MCF 10A (cell line): ENCODE results near the gene COASY. TPM values are rescaled to one million over a fixed set of nuclear protein-coding genes. Genes with fewer than 3 reads are reported as not detected.

Experiments used
- Bru-seq: library from RNA; stranded (reverse); fragments of 400-500 nt; gene quantifications from one replicate; lab custom pipeline; 2021; lab: Mats Ljungman, UMichigan
- BruChase-seq, 2 experiments: library from RNA; stranded (reverse); fragments of 400-500 nt; gene quantifications; one replicate each; lab custom pipeline; 2021; lab: Mats Ljungman, UMichigan
- BruUV-seq: library from RNA; stranded (reverse); fragments of 400-500 nt; replicated peaks from 2 replicates; lab custom pipeline; 2021; lab: Mats Ljungman, UMichigan
- CTCF ChIA-PET: fragments of 300-600 bp; sonication (Branson Sonifier 250); formaldehyde crosslinking; extraction: SDS; loops from one replicate; lab custom pipeline; 2021; ENCODE audit warnings: antibody characterized with exemption, inconsistent platforms; lab: Yijun Ruan, JAX
- POLR2A ChIA-PET: fragments of 300-600, 350-650 bp; sonication (Branson Sonifier 250); formaldehyde crosslinking; extraction: SDS; loops from one replicate; lab custom pipeline; 2020; ENCODE audit warnings: antibody characterized with exemption, inconsistent platforms; lab: Yijun Ruan, JAX
- DNase-seq: peaks from one replicate; pipeline ENCODE4 v3.0.0-alpha.2; 2018; ENCODE audit not compliant: unreplicated experiment
- H3K27ac Mint-ChIP-seq: one replicate; pipeline ENCODE4 v1.8.0; 2022; ENCODE audit warnings: mild to moderate bottlenecking, low read depth, mixed read lengths; ENCODE audit not compliant: unreplicated experiment
- H3K27me3 Mint-ChIP-seq: one replicate; pipeline ENCODE4 v1.8.0; 2022; ENCODE audit warnings: mixed read lengths; ENCODE audit not compliant: insufficient read depth, unreplicated experiment
- H3K36me3 Mint-ChIP-seq: one replicate; pipeline ENCODE4 v1.8.0; 2022; ENCODE audit warnings: mild to moderate bottlenecking, moderate library complexity, mixed read lengths; ENCODE audit not compliant: insufficient read depth, unreplicated experiment
- H3K4me1 Mint-ChIP-seq: one replicate; pipeline ENCODE4 v1.8.0; 2022; ENCODE audit warnings: mixed read lengths; ENCODE audit not compliant: insufficient read depth, unreplicated experiment
- H3K4me3 Mint-ChIP-seq: one replicate; pipeline ENCODE4 v1.8.0; 2022; ENCODE audit warnings: mild to moderate bottlenecking, moderate library complexity, mixed read lengths; ENCODE audit not compliant: unreplicated experiment
- H3K9me3 Mint-ChIP-seq: one replicate; pipeline ENCODE4 v1.8.0; 2022; ENCODE audit warnings: mixed read lengths; ENCODE audit not compliant: unreplicated experiment
- intact Hi-C: fragments of 100-400 bp; cut with micrococcal nuclease; formaldehyde crosslinking; loops from 2 replicates; pipeline ENCODE4 v1.14.1; 2022
- long read RNA-seq: library from polyadenylated mRNA; stranded (forward); transcript quantifications from one replicate; pipeline ENCODE4 v2.0.0, GENCODE V29; 2022
- total RNA-seq: library from RNA; stranded (reverse); gene quantifications from 2 replicates; pipeline ENCODE4 v1.2.3, GENCODE V29; 2022
- TF ChIP-seq, protein P1 (sequence below): fragments of 200-600 bp; IDR thresholded peaks from one replicate; pipeline ENCODE4 v1.8.0; 2022; ENCODE audit warnings: antibody characterized with exemption, mild to moderate bottlenecking; ENCODE audit not compliant: unreplicated experiment

COASY gene
- total RNA-seq (82.6 and 89.2 TPM in 2 replicates), Bru-seq, nascent RNA (percentile 78 among the genes with signal in this experiment), BruChase-seq, experiment 1, labeled RNA remaining after a 6-hour chase (percentile 96 among the genes with signal in this experiment), BruChase-seq, experiment 2, labeled RNA remaining after a 2-hour chase (percentile 90 among the genes with signal in this experiment)
- long read RNA-seq, transcript COASY-202 (10 exons, 2,071 nt) = minor isoform, 60 of 218 reads
- long read RNA-seq, transcript COASY-201 (9 exons, 2,458 nt) = major isoform, 112 of 218 reads
- long read RNA-seq, partial matches to known transcripts = 19 of 218 reads
- long read RNA-seq, other reads (novel, unspliced or antisense) = 22 of 218 reads

DNA sequence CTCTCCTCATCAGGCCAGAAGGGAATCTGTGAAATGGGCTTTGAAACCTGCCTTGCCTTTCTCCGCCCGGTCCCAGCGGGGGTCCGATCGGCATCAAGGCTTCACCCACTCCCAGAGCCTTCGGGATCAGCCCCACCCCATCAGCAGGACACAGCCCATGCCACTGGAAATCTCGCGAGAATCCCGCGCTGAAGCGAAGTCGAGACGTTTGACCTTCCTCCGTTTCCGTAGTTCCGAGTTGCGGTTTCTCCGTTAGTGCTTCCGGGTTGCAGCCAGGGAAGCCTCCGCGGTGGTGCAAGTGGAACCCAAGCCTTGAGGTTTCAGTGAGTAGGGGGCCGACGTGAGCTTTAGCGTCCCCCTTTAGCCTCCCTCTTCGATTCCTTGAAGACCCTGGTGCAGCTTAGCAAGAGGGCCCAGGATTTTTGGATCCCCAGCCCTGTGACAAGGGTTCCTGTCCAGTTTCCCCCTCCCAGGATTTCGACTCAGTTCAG, at the start of gene COASY:
TSS of gene COASY (plus strand) at position 252 of the 491 bp plus-strand sequence. CDS start 475 bp downstream, outside the sequence.
- POLR2A ChIA-PET = interaction anchor here (1.4 to 2.5 kb wide), 4 partner anchors 15 to 114 kb away, joined by 3 to 22 read pairs (median 14); partner anchors contain the start of genes NAGLU, PLEKHH3 and PSMC3IP
- peaks cover 23% of the 10 kb centered on the region for H3K36me3 Mint-ChIP-seq
- BruUV-seq = no TSS peak

DNA sequence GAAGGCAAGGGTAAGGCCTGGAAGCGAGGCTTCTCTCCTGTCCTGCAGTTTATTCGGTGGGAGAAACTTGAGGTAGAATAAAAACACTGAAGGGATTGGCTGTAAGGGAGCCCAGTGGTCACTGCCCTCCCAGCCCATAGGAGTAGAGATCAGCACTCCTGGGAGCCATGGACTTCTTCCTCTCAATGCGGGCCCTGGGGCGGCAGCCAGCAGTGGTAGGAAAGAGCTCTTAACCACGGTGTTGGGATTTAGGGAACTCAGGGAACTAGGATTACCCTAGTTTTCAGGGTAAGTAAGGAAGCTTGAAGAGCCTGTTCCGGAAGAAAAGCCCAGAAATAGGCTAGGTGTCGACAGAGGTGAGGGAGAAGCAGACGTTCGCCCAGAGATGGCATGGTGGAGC, 49.7 kb upstream of the COASY start:
- POLR2A ChIA-PET = interaction anchor here (1.2 kb wide), 1 partner anchor 12 kb away, joined by 4 read pairs; no protein-coding TSS in a partner anchor
- TF ChIP-seq, protein P1, sequence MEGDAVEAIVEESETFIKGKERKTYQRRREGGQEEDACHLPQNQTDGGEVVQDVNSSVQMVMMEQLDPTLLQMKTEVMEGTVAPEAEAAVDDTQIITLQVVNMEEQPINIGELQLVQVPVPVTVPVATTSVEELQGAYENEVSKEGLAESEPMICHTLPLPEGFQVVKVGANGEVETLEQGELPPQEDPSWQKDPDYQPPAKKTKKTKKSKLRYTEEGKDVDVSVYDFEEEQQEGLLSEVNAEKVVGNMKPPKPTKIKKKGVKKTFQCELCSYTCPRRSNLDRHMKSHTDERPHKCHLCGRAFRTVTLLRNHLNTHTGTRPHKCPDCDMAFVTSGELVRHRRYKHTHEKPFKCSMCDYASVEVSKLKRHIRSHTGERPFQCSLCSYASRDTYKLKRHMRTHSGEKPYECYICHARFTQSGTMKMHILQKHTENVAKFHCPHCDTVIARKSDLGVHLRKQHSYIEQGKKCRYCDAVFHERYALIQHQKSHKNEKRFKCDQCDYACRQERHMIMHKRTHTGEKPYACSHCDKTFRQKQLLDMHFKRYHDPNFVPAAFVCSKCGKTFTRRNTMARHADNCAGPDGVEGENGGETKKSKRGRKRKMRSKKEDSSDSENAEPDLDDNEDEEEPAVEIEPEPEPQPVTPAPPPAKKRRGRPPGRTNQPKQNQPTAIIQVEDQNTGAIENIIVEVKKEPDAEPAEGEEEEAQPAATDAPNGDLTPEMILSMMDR = no peak
- H3K27ac Mint-ChIP-seq = peak overlapping the region; percentile 46
- no peaks in the 10 kb centered on the region for H3K9me3 Mint-ChIP-seq
- CTCF ChIA-PET = interaction anchor here (0.9 to 1.0 kb wide), 2 partner anchors 106 to 190 kb away, joined by 3 read pairs; no protein-coding TSS in a partner anchor
- no peak overlapping the region for H3K4me3 Mint-ChIP-seq
- no TSS peak for BruUV-seq
- DNase-seq = no peak
- H3K4me1 Mint-ChIP-seq = no peaks in the 10 kb centered on the region
- H3K27me3 Mint-ChIP-seq = no peaks in the 10 kb centered on the region
- intact Hi-C loops = no loop called here
- H3K36me3 Mint-ChIP-seq = peaks cover 23% of the 10 kb centered on the region

More for the DNA sequence above, at the start of gene COASY:
- CTCF ChIA-PET = no interaction called here
- Mint-ChIP-seq H3K9me3 (no peaks in the 10 kb centered on the region), H3K27me3 (no peaks in the 10 kb centered on the region), H3K27ac (peak within 1 kb of the TSS; percentile 96), H3K4me3 (peak within 1 kb of the TSS; percentile 94), H3K4me1 (peaks cover 19% of the 10 kb centered on the region)
- intact Hi-C loops = no loop called here
- peak; percentile 97 for DNase-seq
- TF ChIP-seq, protein P1 = no peak

DNA sequence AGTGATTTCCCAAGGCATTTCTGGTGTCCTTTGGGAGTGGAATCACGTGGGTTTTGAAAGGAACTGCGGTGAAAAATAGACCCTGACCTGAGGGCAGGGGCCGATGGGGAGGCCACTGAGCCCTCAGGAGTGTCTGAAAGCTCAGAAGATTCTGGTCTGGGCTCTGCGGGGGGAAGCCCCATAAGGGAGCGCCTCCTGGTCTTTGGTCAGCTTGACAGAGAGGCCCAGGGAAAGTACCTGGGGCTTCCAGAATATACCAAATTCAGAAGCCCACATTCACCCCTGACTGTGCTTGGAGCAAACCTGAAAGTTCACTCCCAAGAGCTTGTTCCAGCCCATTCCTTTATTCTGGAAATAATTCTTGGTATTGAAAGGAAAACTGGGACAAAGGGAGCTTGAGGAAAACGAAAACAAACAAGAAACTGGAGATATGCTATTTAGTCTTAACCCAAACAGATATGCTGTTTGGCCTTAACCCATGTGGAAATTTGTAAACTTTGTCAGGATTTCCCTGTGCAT, 49.2 kb upstream of the COASY start:
- Mint-ChIP-seq H3K4me1 (peaks cover 5% of the 10 kb centered on the region), H3K27ac (no peak overlapping the region), H3K36me3 (peaks cover 21% of the 10 kb centered on the region), H3K9me3 (no peaks in the 10 kb centered on the region), H3K4me3 (no peak overlapping the region), H3K27me3 (no peaks in the 10 kb centered on the region)
- CTCF ChIA-PET = interaction anchor here (0.9 kb wide), 1 partner anchor 190 kb away, joined by 3 read pairs; no protein-coding TSS in a partner anchor
- TF ChIP-seq, protein P1 = no peak
- no peak for DNase-seq
- no TSS peak for BruUV-seq
- POLR2A ChIA-PET = interaction anchor here (1.2 kb wide), 1 partner anchor 12 kb away, joined by 4 read pairs; no protein-coding TSS in a partner anchor
- intact Hi-C loops = no loop called here

DNA sequence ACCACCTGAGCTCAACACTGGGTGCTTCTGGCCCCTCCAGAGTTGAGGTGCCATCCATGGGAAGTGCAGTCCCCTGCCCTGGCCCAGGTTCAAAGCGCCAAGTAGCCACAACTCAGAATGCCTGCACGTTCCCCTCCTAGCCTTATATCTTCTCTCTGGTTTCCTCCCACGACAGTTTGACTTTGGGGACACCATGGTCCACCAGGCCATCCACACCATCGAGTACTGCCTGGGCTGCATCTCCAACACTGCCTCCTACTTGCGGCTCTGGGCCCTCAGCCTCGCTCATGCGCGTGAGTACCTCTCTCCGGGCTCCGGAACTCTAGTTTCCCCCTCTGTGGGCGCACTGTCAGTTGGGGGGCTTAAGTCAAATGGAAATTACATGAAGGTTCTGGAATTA, 48.3 kb upstream of the COASY start:
- ChIA-PET POLR2A (interaction anchor here (1.7 kb wide), 1 partner anchor 22 kb away, joined by 7 read pairs; the partner anchor contains the start of gene NAGLU), CTCF (no interaction called here)
- no peak overlapping the region for H3K27ac Mint-ChIP-seq
- H3K27me3 Mint-ChIP-seq = no peaks in the 10 kb centered on the region
- H3K36me3 Mint-ChIP-seq = peaks cover 20% of the 10 kb centered on the region
- DNase-seq = no peak
- H3K4me1 Mint-ChIP-seq = peaks cover 13% of the 10 kb centered on the region
- no peaks in the 10 kb centered on the region for H3K9me3 Mint-ChIP-seq
- H3K4me3 Mint-ChIP-seq = no peak overlapping the region
- TF ChIP-seq, protein P1 = no peak
- intact Hi-C loops = no loop called here
- no TSS peak for BruUV-seq
